Activated CD4-positive, CD25-positive, alpha-beta regulatory T cell treated with anti-CD3 and anti-CD28 coated beads, Interleukin-2, amount 50 U/mL, for 16 hours (primary cell): ENCODE measurements around the gene SLC39A1.
A peak's percentile ranks its signal among the peaks of the same experiment; 100 is the strongest.

Source experiments
- DNase-seq: peaks from one replicate; pipeline ENCODE4 v3.0.0-alpha.2; 2020; ENCODE audit warnings: low read depth, low spot score

SLC39A1 gene

DNA sequence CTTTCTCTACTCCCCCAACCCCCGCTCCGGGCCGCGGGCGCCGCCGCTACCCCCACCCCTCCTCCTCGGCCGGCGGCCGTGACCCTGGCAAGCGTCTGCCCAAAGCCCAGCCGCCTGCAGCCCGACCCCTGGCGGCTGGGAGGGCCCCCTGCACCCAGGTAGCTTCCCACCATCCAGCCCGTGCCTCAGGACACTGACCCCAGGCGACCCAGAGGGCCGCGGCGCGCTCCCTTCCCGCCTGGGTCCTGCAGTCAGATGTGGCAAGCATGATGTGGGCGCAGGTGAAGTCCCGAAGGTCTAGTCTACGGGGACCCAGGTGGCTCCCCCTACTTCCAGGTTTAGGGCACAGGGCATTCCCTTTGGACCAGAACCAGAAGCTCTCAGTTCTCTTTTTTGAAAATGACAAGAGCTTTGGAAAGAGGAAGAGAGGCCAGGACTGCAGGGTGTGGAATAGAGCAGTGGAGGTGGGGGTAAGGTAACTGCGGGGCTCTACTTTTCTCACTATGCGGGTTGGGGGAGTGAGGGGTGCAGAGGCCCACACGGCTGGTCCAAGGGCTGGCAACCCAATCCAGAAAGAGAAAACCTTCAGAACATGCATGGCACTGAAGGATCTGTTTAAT lies 16.6 kb downstream of the SLC39A1 start, which contains the start of gene DENND4B:
Gene DENND4B, minus strand, starts transcription at position 97 of the 620 bp plus-strand sequence. CDS start 2,344 bp downstream, outside the sequence.
- DNase-seq: peak; percentile 58

DNA sequence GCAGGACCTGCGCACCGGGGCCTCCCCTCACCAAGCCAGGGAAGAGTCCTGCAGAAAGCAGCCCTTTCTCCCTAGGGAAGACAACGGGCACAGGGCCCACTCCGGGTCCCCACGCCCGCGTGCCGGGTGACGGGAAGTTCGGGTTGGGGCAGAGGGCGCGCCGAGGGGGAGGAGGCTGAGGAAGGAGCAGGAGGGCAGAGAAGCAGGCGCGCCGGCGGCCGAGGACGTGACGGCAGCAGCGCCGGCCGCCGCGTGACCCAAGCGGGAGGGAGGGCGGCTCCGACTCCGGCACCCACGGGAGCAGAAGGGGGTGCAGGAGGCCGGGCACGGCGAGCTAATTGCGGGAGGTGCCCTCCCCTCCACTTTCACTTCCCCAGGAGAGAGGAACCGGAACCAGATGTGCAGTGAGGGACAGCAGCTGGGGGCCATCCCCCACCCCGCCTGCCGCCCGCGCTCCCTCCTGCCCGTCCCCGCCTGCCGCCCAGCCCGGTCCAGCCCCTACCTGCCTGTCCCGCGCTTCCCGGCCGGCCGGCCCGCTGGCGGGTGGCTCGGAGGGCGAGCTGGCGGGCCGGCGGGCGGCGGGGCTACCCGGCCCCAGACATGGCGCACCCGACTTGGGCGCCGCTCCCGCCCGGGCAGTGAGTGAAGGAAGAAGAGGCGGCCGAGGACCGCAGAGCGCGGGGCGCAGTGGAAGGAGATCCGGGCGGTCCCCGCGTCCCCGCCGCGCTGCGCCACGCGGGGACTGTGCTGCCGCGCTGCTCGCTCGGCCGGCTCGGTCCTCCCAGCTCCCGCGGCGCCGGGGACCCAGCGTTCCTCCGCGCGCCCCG lies 17.3 kb downstream of the SLC39A1 start:
- peak; percentile 45 for DNase-seq

GRCh38 chr1:153945131-153945794 lies 18.1 kb downstream of the SLC39A1 start:
- peak; percentile 51 for DNase-seq

DNA sequence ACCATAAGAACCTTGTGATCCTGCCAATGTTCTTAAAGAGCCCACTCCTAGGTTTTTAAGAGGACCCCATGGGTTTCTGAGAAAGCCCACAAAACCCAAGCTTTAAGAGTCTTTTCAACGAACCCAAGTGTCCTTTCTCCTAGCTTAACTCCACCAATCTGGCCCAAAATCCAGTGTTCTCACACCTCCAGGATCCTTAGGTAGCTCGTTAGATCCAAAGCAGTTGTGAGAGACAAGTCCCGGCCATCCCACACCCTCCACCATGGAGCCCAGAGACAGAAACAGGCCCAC lies 18.6 kb downstream of the SLC39A1 start:
- no peak for DNase-seq

DNA sequence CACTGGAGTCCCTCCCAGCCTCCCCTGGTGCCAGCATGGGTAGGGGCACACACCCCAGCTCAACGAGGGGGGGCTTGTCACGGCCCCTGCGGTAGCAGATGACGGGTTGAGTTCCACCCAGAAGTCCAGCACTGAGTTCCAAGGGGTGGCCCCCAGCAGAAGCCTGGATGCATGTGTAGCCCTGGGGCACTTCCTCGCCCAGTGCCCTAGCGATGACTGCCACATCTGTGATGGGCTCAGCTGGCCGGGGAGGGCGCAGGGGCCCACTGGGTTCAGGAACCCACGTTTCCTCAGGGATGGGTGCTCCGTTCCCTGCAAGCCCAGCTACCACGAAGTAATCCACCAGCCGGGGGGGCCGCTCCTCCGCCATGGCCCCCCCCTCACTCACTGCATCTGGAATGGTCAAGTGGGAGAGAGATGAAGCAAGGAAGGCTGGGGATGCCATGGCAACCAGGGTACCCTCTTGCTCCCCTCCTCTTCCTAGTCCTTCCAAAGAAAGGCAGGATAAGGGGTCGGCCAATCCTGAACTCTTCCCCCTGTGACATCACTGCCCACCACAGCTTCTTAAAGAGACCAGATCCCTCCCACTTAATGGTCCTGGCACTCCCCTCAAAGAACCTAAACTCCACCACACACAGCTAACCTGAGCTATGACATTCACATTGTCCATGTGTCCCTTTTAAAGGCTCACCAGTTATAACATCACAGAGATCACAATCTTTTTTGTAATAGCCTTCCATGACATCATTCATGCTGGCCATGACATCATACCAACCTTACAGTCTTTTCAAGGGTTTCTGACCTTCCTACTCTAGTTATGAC lies 19.1 kb downstream of the SLC39A1 start:
- no peak for DNase-seq

- no peak for DNase-seq
Measured at GRCh38 chr1:153942766-153943549, 20.4 kb downstream of the SLC39A1 start.

DNA sequence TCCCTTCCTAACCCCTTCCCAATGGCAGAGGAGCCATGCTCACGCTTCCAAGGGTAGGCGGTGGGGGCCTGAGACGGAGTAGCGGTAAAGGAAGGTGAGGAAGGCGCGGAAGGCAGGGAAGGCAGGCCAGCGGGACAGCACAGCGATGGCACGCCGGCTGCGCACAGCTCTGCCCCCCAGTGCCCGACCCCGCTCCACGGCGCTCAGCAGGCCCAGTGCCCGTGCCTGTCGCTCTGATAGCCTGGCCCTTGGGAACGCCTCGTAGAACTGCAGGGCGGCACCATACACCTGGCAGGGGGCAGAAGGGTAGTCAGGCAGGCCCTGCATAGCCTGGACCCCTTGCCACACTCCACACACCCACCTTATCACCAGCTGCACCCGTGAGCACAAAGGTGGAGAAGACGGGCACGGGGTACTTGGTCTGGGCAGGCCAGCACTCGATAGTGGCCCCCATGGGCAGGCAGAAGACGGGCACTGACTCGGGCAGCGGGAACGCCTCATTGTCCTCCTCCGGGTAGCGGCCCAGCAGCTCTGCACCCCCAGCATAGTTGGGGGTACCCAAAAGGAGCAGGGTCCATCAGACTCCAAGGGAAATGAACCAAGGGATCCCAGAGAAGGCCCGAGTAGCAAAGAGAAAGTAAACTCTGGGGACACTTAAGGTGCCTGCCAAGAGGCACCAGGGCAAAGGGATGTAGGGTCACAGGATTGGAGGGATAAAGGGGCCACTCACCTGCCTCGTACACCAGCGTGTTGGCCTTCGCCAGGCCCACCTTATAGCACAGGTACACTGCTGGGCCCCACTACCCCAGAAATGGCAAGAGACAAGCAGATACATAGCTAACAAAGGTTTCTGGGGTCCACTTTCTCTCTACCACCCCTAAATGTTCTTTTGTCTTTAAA lies 21.3 kb downstream of the SLC39A1 start:
- no peak for DNase-seq

DNA sequence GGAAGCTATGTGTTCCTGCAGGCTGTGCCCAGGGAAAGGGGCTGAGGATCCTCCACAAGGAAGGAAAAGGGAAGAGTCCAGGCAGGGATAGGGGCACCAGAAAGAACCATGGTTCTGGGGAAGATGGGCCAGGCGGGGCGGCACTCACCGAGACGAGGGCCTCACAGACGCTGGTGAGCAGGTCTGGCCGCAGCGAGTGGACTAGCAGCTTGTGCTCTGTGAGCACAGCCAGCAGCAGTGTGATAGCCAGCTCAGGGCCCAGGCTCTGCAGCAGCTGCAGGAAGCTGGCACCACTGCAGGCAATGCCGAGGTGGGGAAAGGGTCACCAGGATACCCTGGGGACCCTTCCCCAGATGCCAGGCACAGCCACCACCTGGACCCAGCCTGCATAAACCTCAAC lies 22.6 kb downstream of the SLC39A1 start:
- no peak for DNase-seq

GRCh38 chr1:153939476-153939875 lies 23.9 kb downstream of the SLC39A1 start:
- DNase-seq: no peak

GRCh38 chr1:153938996-153939395 lies 24.3 kb downstream of the SLC39A1 start:
- no peak for DNase-seq

- DNase-seq: no peak
Measured at GRCh38 chr1:153937331-153937730, 26.0 kb downstream of the SLC39A1 start.

DNA sequence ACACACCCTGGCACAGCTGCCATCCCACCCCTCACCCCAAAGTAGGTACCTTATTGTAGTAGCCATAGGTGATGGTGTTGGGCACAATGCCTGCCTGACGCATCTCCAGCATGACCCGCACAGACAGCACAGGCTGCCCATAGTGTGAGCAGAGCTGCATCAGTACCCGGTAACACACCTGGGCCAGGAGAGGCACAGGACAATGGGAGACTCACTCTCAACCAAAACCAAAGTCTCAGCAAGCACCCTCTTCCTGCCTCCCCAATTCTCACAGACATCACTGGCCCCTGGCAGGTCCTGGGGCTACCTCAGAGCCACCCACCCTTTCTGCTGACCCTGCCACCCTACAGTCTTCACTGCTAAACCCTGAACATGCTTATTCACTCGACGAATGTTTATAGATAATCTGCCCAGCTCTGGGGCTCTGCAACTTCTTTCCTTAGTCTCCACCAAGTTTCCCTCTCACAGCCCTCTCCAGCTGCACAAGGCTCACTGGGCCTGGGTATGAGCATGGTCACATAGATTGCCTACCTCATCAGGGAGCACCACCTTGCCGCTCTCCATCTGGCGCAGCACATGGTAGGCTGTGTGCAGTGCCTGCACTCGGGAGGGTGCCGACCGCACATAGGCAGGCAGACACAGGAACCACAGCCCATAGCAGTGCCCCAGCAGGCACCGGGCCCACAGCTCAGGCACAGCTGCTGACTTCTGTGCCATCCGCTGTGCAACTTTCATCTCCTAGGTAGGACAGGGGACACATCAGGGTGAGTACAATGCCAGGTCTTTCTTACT lies 27.1 kb downstream of the SLC39A1 start:
- DNase-seq: no peak

GRCh38 chr1:153934746-153935145 lies 28.6 kb downstream of the SLC39A1 start:
- no peak for DNase-seq

DNA sequence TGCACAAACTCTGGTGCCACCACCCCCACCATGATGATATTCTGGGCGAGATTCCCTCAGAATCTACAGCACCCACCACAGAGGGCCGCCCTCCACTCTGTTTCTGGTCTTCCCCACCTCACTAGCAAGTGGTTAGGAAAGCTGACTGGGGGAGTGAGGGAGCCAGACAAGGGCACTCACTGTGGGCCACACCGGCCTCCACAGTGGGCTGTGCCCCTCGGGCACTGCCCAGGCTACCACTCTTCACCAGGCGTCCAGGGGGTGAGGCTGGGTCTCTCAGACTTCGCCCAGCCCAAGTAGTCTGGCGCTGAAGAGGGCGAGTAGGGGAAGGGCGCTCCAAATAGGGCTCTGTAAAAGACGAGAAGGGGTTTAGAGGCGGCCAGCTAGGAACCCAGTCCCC lies 29.4 kb downstream of the SLC39A1 start:
- DNase-seq: no peak

GRCh38 chr1:153933430-153933829 lies 29.9 kb downstream of the SLC39A1 start:
- DNase-seq: no peak

- no peak for DNase-seq
Measured at GRCh38 chr1:153932156-153933131, 30.9 kb downstream of the SLC39A1 start.

DNA sequence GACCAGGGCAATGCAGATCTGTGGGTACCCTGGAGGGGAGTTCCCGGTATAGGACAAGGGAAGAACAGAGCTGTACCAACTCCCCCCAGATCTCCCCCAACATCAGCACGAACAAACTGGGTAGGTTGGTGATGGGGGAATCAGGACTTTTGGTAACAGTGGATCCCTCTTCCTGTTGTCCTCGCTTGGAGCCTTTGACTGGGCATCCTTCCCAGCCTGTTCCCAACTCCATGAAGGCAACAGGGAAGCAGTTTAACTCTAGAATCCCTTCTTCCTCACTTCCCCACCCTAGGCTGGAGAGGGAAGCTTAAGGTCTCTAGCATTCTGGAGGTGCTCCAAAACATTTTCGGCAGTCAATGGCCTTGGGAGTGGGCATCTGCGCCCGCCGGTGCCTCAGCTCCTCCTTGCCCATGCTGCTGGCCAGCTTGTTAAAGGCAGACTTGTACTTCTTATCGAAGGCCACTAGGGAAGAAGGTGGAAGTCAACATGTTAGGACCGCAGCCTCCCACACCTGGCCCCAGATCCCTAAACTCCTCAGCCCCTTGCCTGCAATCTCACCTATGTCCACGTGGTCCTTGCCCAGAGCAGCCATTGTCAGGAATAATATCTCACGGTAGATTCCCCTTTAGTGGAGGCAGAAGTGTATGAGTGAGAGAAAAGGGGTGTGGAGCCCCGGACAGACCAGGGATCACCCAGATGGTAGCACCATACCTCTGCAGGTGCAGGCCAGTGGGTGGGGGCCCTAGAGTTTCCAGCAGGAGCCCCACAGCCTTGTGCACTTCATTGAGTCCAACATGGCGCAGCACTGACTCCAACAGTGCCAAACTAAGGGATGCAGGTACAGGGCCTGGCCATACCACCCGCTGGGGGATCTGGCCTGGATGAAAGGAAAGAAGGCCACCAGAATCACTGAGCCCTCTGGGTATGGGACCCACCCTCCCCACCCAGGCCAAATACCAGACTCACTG lies 33.1 kb downstream of the SLC39A1 start:
- no peak for DNase-seq
